NB4 (cell line): ENCODE data around the gene ZCCHC14.

Source experiments
- MYC ChIP-seq: IDR thresholded peaks from 2 replicates; pipeline ENCODE4 v1.6.1; 2011; ENCODE audit warnings: low read depth, low read length
- POLR2A ChIP-seq: IDR thresholded peaks from 2 replicates; pipeline ENCODE4 v1.6.1; 2011; ENCODE audit warnings: mild to moderate bottlenecking; ENCODE audit not compliant: insufficient read length; ENCODE audit errors: extremely low read depth
- TF ChIP-seq, protein P1 (sequence below): IDR thresholded peaks from 2 replicates; pipeline ENCODE4 v1.6.1; 2011; ENCODE audit warnings: low read depth, low read length
- TF ChIP-seq, protein P2 (sequence below): IDR thresholded peaks from one replicate; pipeline ENCODE4 v1.5.1; 2012; ENCODE audit warnings: low read depth, low read length

DNA sequence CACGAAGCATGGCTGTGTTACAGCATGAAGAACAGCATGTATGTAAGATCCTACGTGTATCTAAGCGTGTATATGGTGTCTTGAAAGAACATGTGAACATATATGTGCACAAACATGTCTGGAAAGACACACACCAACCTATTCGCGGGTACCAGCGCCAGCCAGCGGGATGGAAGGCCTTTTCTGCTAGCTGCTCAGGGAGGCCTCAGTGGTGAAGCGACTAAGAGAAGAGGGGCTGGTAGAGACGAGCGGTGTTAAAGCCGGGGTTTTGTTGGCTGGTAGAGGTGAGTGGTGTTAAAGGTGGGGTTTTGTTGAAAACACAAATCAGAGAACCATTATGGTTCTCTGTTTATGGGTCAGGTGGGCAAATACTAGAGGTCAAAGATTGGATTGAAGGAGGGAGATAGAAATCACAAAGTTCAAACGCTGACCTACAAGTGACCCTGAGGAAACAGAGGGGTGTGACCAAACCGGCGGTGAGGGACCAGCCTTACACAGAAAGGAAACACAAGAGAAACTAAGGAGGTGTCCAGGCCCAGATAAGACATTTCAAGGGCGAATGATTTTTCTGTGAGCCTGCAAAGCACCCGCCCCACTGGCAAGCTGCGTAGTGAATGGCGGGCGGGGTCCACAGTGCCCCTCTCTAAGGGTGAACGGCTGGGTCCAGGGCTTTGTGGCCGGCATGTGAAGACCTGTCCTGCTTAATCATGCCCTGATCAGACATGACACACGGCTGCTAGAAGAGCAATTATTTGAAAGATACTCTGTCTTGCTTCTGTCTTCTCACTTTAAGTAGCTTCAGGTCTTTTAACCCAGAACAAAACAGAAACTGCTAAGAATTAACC is 8.1 kb downstream of the ZCCHC14 start:
- TF ChIP-seq POLR2A: no peak
- TF ChIP-seq, protein P1, sequence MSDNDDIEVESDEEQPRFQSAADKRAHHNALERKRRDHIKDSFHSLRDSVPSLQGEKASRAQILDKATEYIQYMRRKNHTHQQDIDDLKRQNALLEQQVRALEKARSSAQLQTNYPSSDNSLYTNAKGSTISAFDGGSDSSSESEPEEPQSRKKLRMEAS: no peak
- TF ChIP-seq, protein P2, sequence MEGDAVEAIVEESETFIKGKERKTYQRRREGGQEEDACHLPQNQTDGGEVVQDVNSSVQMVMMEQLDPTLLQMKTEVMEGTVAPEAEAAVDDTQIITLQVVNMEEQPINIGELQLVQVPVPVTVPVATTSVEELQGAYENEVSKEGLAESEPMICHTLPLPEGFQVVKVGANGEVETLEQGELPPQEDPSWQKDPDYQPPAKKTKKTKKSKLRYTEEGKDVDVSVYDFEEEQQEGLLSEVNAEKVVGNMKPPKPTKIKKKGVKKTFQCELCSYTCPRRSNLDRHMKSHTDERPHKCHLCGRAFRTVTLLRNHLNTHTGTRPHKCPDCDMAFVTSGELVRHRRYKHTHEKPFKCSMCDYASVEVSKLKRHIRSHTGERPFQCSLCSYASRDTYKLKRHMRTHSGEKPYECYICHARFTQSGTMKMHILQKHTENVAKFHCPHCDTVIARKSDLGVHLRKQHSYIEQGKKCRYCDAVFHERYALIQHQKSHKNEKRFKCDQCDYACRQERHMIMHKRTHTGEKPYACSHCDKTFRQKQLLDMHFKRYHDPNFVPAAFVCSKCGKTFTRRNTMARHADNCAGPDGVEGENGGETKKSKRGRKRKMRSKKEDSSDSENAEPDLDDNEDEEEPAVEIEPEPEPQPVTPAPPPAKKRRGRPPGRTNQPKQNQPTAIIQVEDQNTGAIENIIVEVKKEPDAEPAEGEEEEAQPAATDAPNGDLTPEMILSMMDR: no peak
- no peak for TF ChIP-seq MYC
